Astrocyte of the spinal cord (primary cell): Measurements from ENCODE around the gene GABRD.

Source experiments
- DNase-seq: peaks from one replicate; pipeline ENCODE4 v3.0.0; 2011; ENCODE audit warnings: low read depth, low spot score
- H3K4me3 ChIP-seq: 2 replicates; pipeline ENCODE4 v1.5.1; 2011; ENCODE audit warnings: low read depth, mild to moderate bottlenecking, low read length, moderate library complexity
- in situ Hi-C: cut with HindIII; loops from 2 replicates; pipeline ENCODE4 v1.10.0; 2017; ENCODE audit warnings: low sequenced_read_pairs
- TF ChIP-seq, protein P1 (sequence below): IDR thresholded peaks from 2 replicates; pipeline ENCODE4 v1.5.1; 2012; ENCODE audit warnings: low read depth, mild to moderate bottlenecking, low read length, inconsistent platforms

GABRD gene

DNA sequence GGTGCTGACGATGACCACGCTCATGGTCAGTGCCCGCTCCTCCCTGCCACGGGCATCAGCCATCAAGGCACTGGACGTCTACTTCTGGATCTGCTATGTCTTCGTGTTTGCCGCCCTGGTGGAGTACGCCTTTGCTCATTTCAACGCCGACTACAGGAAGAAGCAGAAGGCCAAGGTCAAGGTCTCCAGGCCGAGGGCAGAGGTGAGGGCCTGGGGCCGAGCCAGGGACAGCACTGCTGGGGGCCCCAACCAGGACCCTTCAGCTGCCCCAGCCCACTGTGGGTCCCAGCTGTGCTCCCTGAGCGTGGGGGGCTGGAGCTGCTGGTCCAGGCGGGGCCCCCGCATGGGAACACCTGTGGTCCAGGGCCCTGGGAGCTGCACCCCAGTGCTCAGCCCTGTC, 10.4 kb downstream of the GABRD start:
- in situ Hi-C loops = no loop called here

DNA sequence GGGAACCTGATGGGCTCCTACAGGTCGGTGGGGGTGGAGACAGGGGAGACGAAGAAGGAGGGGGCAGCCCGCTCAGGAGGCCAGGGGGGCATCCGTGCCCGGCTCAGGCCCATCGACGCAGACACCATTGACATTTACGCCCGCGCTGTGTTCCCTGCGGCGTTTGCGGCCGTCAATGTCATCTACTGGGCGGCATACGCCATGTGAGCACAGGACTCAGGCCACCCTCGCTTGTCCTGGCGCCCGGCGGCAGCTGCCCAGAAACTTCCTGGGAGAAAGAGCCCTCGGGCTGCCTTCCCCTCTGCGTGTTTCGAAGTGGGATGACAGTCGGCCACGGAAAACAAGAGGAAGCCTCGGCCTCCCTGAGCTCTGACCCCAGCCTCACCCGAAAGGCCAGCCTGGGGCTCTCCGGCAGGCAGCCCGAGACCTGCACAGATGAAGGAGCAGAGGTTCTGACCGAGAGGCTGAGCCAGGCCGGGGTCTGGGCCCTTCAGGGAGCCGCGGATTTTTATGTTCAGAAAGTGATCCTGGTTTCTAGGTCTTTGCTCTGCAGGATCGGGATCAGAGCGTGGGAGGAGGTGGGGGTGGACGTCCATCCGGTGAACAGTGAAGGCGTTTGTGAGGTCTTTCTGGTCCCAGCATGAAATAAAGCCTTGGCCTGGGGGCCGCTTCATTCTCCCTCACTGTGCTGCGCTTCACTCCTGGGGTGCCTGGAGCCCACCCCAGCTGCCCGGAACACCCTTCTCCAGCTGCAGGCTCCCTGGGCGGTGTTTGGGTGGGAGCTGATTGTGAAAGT, 11.1 kb downstream of the GABRD start:
- H3K4me3 ChIP-seq = no peak overlapping the region
- TF ChIP-seq, protein P1, sequence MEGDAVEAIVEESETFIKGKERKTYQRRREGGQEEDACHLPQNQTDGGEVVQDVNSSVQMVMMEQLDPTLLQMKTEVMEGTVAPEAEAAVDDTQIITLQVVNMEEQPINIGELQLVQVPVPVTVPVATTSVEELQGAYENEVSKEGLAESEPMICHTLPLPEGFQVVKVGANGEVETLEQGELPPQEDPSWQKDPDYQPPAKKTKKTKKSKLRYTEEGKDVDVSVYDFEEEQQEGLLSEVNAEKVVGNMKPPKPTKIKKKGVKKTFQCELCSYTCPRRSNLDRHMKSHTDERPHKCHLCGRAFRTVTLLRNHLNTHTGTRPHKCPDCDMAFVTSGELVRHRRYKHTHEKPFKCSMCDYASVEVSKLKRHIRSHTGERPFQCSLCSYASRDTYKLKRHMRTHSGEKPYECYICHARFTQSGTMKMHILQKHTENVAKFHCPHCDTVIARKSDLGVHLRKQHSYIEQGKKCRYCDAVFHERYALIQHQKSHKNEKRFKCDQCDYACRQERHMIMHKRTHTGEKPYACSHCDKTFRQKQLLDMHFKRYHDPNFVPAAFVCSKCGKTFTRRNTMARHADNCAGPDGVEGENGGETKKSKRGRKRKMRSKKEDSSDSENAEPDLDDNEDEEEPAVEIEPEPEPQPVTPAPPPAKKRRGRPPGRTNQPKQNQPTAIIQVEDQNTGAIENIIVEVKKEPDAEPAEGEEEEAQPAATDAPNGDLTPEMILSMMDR = no peak
- in situ Hi-C loops = no loop called here

More for the DNA sequence above, 10.4 kb downstream of the GABRD start:
- TF ChIP-seq, protein P1 = no peak
- H3K4me3 ChIP-seq = no peak overlapping the region
- no peak for DNase-seq

DNA sequence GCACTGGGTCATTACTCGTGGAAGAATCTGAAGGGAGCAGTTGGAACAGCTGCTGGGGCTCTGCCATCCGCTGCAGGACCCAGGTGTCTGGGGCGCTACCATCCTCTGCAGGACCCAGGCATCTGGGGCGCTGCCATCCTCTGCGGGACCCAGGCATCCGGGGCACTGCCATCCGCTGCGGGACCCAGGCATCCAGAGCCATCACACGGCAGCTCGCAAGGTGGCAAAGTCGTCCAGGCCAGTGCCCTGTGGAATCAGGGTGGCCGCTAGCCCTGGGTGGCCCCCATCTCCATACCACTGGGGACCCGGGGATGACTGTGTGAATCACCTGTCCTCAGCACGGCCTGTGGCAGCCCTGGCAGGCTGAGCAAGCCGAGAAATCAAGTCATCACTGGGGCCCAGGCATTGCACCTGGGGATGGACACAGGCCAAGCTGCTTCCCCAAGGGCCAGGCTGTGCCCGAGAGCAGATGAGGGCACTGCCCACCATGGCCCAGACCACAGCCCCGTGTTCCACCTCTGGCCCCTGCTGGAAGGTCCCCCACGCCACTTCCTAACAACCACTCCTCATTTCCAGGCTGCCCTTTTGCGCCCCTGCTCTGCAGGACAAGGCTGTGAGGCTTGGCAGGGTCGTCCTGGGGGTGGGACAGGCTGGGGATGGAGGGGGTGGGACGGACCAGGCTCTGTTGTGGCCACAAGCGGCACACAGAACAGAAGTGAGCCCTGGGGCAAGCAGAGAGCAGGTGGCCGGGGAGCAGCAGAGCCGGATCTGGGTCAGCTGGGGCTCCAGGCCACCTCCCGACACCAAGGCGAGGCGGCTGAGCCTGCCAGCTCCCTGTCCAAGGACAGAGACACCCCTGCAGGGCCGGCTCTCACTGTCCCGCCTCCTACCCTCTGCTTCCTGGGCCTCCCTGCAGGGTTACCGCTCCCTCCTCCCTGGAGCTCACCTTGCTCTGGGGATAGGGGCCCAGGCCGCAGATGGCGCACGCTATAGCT, 12.7 kb downstream of the GABRD start:
- in situ Hi-C loops = no loop called here
- no peak for DNase-seq
- TF ChIP-seq, protein P1 = no peak
- no peak overlapping the region for H3K4me3 ChIP-seq

More for the DNA sequence above, 11.1 kb downstream of the GABRD start:
- no peak for DNase-seq

DNA sequence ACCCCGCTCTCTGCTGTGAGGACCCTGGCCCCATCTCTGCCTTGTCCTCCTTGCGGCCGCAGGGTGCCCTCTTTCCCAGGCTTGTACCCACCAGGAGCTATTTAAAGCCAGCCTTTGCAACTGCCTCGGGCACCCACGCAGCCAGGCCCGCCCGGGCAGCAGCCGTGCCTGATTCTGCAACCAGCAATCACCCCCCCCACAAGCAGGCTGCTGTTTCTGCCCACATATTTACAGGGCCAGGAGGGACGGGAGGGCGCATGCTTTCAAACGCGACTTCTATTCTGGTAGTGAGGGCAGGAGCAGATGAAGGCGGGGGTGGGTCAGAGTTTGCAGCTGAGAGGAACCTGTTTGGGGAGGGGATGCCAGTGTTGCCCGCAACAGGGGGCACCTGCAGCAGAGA, 13.6 kb downstream of the GABRD start:
- no peak for DNase-seq
- TF ChIP-seq, protein P1 = no peak
- in situ Hi-C loops = no loop called here
- H3K4me3 ChIP-seq = no peak overlapping the region

DNA sequence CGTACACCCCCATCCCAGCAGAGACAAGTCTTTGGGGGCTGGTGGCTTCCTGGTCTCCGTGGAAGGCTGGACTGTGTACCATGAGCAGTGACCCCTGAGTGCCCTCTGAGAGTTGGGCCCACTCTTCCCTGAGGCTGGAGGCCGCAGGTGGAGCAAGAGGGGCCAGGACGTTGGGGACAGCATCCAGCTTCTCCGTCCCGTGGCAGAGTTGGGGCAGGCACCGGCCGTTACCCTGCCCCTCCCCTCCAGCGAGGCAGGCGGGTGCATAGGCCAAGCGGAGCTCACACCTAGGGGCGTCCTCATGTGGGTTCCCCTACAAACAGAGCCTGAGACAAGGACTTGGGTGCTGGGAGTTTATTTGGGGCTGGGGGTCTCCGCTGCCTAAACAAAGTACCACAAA, 14.0 kb downstream of the GABRD start:
- TF ChIP-seq, protein P1 = no peak
- DNase-seq = no peak
- in situ Hi-C loops = no loop called here
- H3K4me3 ChIP-seq = no peak overlapping the region

DNA sequence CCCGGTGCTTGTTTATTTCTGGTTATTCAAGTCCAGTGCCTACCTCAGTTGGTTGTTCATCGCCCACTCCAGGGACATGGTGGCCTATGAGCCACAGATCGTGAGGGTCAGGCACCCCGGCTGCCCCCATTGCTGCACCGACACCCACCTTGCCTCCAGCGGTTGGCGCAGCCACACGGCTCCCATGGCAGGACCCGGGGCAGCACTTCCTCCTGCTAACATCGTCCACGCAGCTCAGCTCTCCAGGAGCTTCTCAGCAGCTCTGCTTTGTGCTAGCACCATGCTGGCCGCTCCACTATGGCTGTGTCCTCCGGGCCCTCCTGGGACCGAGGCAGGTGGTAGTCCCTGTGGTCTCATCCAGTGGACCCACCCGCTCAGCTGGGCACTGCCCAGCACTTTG, 17.1 kb downstream of the GABRD start:
- DNase-seq = no peak
- in situ Hi-C loops = no loop called here
- TF ChIP-seq, protein P1 = no peak
- no peak overlapping the region for H3K4me3 ChIP-seq
